ENCODE data around the gene AQP6. TPM values are rescaled to one million over a fixed set of nuclear protein-coding genes. Genes with fewer than 3 reads are reported as not detected.

Gene AQP6
- total RNA-seq, 1 donor from 2014 or later = not detected

DNA sequence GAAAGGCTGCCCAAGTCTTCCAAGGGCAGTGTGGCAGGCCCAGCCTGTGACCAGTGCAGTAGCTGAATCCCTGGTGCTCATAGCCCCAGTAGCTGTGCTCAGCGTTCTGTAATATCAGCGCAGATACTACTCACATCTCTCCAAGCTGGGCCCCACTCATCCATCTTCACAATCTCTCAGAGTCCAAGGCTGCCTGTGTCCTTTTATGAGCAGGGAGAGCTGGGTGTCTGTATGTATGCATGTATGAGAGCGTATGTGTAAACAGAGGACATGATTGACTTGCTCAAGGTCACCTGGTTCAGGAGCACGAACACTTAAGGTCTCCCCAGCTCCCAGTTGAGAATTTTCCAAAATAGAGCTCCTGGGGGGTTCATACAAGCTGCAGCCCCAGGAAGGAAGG is 5.4 kb downstream of the AQP6 start:
- DNase-seq (ENCODE audit: extremely low spot score, unreplicated experiment) = no peak
- H3K36me3 Mint-ChIP-seq (ENCODE audit: unreplicated experiment) = peaks cover 2% of the 10 kb centered on the region
- no peaks in the 10 kb centered on the region for H3K27me3 Mint-ChIP-seq (ENCODE audit: unreplicated experiment)
- H3K4me1 Mint-ChIP-seq (ENCODE audit: unreplicated experiment) = no peaks in the 10 kb centered on the region
- no peaks in the 10 kb centered on the region for H3K9me3 Mint-ChIP-seq (ENCODE audit: unreplicated experiment)
- H3K4me3 Mint-ChIP-seq (ENCODE audit: unreplicated experiment) = no peak overlapping the region
- H3K27ac Mint-ChIP-seq (ENCODE audit: unreplicated experiment) = no peak overlapping the region
- no peak for TF ChIP-seq CTCF (IDR thresholded peaks at IDR 0.05)

DNA sequence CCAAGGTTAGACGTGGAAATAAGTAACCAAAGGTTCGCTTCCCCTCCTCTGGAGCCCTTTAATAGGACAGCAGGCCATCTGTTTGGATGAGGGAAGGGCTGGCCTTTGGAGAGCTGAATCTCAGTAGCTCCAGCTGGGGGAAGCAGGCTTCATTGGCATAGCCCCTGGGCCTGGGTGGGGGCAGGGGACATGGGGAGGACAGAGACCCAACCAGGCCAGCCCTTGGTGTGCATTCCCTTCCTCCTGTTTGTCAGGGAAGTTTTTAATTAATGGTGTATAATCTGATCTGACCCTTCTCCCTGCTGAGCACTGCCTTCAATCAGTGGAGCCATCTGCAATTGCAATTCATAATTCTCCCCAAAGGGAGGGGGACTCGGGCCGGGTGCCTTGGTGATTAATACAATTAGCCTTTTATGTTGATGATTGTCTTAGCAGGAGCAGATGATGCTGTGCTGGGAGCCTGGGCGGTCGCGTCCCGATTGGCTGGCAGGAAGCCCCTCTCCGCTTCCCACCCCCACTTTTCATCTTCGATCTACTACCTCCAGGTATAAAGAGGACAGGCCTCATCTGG is 6.4 kb downstream of the AQP6 start:
- H3K4me3 Mint-ChIP-seq (ENCODE audit: unreplicated experiment) = no peak overlapping the region
- DNase-seq (ENCODE audit: extremely low spot score, unreplicated experiment) = no peak
- no peaks in the 10 kb centered on the region for H3K9me3 Mint-ChIP-seq (ENCODE audit: unreplicated experiment)
- TF ChIP-seq CTCF (IDR thresholded peaks at IDR 0.05) = no peak
- peaks cover 2% of the 10 kb centered on the region for H3K36me3 Mint-ChIP-seq (ENCODE audit: unreplicated experiment)
- peaks cover 8% of the 10 kb centered on the region for H3K4me1 Mint-ChIP-seq (ENCODE audit: unreplicated experiment)
- H3K27ac Mint-ChIP-seq (ENCODE audit: unreplicated experiment) = no peak overlapping the region
- no peaks in the 10 kb centered on the region for H3K27me3 Mint-ChIP-seq (ENCODE audit: unreplicated experiment)

DNA sequence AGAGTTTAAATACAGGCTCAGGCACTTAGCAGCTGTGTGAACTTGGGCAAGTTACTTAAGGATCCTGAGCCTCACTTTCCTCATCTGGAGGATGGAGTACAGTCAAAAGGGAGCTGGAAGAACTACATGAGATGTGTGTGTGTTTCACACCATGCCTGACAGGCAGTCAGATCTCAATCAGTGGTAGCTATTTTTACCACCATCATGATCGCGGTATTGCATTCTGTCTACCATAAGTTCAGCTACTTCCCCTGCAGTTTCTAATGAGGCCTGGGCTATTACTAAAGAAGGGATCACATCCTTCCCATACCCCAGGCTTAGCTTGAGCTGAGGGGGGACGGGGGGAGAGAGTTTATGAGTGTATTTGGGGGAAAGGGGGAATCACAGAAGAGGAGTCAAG is 7.0 kb downstream of the AQP6 start:
- TF ChIP-seq CTCF (IDR thresholded peaks at IDR 0.05) = no peak
- Mint-ChIP-seq H3K27me3 (ENCODE audit: unreplicated experiment) (no peaks in the 10 kb centered on the region), H3K36me3 (ENCODE audit: unreplicated experiment) (peaks cover 2% of the 10 kb centered on the region), H3K27ac (ENCODE audit: unreplicated experiment) (no peak overlapping the region), H3K4me1 (ENCODE audit: unreplicated experiment) (peaks cover 15% of the 10 kb centered on the region), H3K9me3 (ENCODE audit: unreplicated experiment) (no peaks in the 10 kb centered on the region), H3K4me3 (ENCODE audit: unreplicated experiment) (no peak overlapping the region)
- no peak for DNase-seq (ENCODE audit: extremely low spot score, unreplicated experiment)

GRCh38 chr12:49980501-49981349 is 8.0 kb downstream of the AQP6 start:
- Mint-ChIP-seq H3K4me1 (ENCODE audit: unreplicated experiment) (peaks cover 17% of the 10 kb centered on the region), H3K4me3 (ENCODE audit: unreplicated experiment) (no peak overlapping the region), H3K27me3 (ENCODE audit: unreplicated experiment) (no peaks in the 10 kb centered on the region), H3K9me3 (ENCODE audit: unreplicated experiment) (no peaks in the 10 kb centered on the region), H3K36me3 (ENCODE audit: unreplicated experiment) (peaks cover 2% of the 10 kb centered on the region), H3K27ac (ENCODE audit: unreplicated experiment) (no peak overlapping the region)
- no peak for TF ChIP-seq CTCF (IDR thresholded peaks at IDR 0.05)
- no peak for DNase-seq (ENCODE audit: extremely low spot score, unreplicated experiment)
